Suprapubic skin (tissue), 3 donors: Measurements from ENCODE around the gene IDH3B.

Source experiments
- POLR2A ChIP-seq, 2 donors: fragments of 450-650 bp; IDR thresholded peaks; one replicate each; pipeline ENCODE4 v1.6.1; 2017; ENCODE audit warnings: antibody characterized with exemption in 2 of 2, mild to moderate bottlenecking in 2 of 2, moderate library complexity in 2 of 2
- TF ChIP-seq, protein P1 (sequence below), 2 donors: fragments of 200-600 bp in 1 of 2; fragments of 450-650 bp in 1 of 2; sonication (generic) in 1 of 2; IDR thresholded peaks; one replicate each; pipeline ENCODE4 v1.5.1; 2016 to 2019; ENCODE audit warnings: antibody characterized with exemption in 2 of 2, mild to moderate bottlenecking in 1 of 2, moderate library complexity in 1 of 2

DNA sequence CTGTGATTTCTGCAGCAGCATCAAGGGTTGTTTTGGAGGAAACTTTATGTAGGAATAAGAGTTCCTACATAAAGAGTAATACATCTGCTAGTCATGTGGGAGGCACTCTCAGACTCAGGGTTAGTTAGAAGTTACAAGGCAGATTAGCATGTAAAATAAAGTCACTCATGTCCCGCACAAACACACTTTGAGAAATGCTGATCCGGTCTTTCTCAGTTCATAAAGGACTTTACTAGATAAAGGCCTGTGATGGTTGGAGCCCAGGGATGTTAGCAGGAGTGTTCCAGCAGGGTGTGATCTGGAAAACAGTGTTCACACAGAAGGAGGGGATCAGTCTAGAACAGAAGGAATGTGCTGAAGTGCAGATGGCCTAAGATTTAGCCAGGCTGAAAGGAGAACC, 44.7 kb downstream of the IDH3B start:
- TF ChIP-seq, protein P1, sequence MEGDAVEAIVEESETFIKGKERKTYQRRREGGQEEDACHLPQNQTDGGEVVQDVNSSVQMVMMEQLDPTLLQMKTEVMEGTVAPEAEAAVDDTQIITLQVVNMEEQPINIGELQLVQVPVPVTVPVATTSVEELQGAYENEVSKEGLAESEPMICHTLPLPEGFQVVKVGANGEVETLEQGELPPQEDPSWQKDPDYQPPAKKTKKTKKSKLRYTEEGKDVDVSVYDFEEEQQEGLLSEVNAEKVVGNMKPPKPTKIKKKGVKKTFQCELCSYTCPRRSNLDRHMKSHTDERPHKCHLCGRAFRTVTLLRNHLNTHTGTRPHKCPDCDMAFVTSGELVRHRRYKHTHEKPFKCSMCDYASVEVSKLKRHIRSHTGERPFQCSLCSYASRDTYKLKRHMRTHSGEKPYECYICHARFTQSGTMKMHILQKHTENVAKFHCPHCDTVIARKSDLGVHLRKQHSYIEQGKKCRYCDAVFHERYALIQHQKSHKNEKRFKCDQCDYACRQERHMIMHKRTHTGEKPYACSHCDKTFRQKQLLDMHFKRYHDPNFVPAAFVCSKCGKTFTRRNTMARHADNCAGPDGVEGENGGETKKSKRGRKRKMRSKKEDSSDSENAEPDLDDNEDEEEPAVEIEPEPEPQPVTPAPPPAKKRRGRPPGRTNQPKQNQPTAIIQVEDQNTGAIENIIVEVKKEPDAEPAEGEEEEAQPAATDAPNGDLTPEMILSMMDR (IDR thresholded peaks at IDR 0.05), result no peak
- TF ChIP-seq POLR2A (IDR thresholded peaks at IDR 0.05), result no peak
